Testis (tissue), 2 donors: ENCODE results near the gene IL25.

Experiments used
- CTCF ChIP-seq, 3 experiments: fragments of 450-650 bp in 2 of 3; fragments of 200-600 bp in 1 of 3; sonication (generic) in 1 of 3; IDR thresholded peaks; one replicate each; pipeline ENCODE4 v1.5.1; 2016 to 2019; ENCODE audit warnings: antibody characterized with exemption in 3 of 3, mild to moderate bottlenecking in 2 of 3, moderate library complexity in 1 of 3
- POLR2A ChIP-seq: fragments of 450-650 bp; IDR thresholded peaks from one replicate; pipeline ENCODE4 v1.6.1; 2017; ENCODE audit warnings: antibody characterized with exemption, mild to moderate bottlenecking, moderate library complexity

DNA sequence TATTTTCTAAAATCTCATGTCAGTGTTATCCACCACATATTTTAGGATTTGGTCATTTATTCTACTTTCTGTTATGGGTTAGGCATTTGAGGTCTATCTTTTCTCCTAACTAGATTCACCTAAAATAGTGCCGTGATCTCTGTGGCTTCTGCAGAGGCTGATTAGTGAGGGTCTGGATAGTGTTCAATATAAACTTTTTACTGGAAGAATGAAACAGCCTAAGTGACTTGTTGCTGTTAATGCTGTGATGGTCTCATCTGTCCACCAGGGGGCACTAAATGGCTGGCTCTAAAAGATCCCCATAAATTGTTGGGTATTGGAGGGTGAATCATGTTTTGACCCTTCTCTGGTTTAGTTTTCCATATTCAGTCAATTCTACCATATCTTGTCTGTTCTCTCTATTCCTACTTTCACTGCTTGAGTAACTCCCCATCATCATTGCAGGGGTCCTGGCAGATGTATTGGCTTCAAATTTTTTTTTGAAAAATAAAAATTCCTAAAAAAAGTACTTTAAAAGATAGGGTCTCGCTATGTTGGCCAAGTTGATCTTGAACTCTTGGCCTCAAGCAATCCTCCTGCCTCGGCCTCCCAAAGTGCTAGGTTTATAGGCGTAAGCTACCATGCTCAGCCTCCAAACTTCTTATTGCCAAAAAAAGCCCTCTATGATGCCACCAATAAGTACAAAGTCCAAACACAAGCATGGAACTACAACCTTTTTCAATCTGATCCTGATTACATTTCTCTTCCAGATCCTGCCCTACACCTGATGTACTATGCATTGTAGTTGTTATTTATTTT, 44.5 kb upstream of the IL25 start:
- peak; percentile 85 to 94 (median 94) for TF ChIP-seq CTCF (IDR thresholded peaks at IDR 0.05)
- TF ChIP-seq POLR2A = no peak
